NCI-H187 (cell line): ENCODE results near the gene DDT.
"Not testable (repeated sequence)": the region's sequence is repeated elsewhere in the genome, so short reads cannot be mapped to it uniquely, and the experiment has no call there.

Source experiments
- DNase-seq, 2 experiments: peaks; one replicate each; lab custom pipeline; 2025; lab: John Stamatoyannopoulos, UW

The DDT gene

GRCh38 chr22:23974345-23974744 is at the start of gene DDT:
DDT (minus strand) TSS chr22:23974441; CDS start chr22:23974414, 27 bp downstream.
- not testable (repeated sequence) for DNase-seq

GRCh38 chr22:24023204-24023789 is 49.1 kb upstream of the DDT start:
- no peak for DNase-seq

GRCh38 chr22:24021304-24021703 is 47.1 kb upstream of the DDT start:
- DNase-seq, result no peak

GRCh38 chr22:24016156-24016555 is 41.9 kb upstream of the DDT start:
- DNase-seq, result no peak

- DNase-seq, result peak in 1 of 2 experiments; percentile 1
Measured at GRCh38 chr22:24011735-24012068, 37.5 kb upstream of the DDT start.

- no peak for DNase-seq
Measured at GRCh38 chr22:24010018-24010391, 35.8 kb upstream of the DDT start.

GRCh38 chr22:24009227-24010017 is 35.2 kb upstream of the DDT start:
- no peak for DNase-seq

- DNase-seq, result no peak
Measured at GRCh38 chr22:24008381-24009226, 34.4 kb upstream of the DDT start.

- DNase-seq, result no peak
Measured at GRCh38 chr22:24008022-24008283, 33.7 kb upstream of the DDT start.

GRCh38 chr22:24007253-24008021 is 33.2 kb upstream of the DDT start:
- no peak for DNase-seq

- DNase-seq, result no peak
Measured at GRCh38 chr22:24006914-24007214, 32.6 kb upstream of the DDT start.

- no peak for DNase-seq
Measured at GRCh38 chr22:24006207-24006913, 32.1 kb upstream of the DDT start.

GRCh38 chr22:24005201-24005600 is 31.0 kb upstream of the DDT start, which contains the start of gene GSTT4:
GSTT4 (minus strand) TSS chr22:24005453; CDS start chr22:24005356, 97 bp downstream.
- DNase-seq, result no peak

- DNase-seq, result no peak
Measured at GRCh38 chr22:24003887-24004286, 29.6 kb upstream of the DDT start.

- no peak for DNase-seq
Measured at GRCh38 chr22:24002851-24003250, 28.6 kb upstream of the DDT start.

- DNase-seq, result no peak
Measured at GRCh38 chr22:24002272-24002671, 28.0 kb upstream of the DDT start.

- DNase-seq, result no peak
Measured at GRCh38 chr22:24001314-24001713, 27.1 kb upstream of the DDT start.

GRCh38 chr22:23999779-24000178 is 25.5 kb upstream of the DDT start:
- DNase-seq, result not testable (repeated sequence)

GRCh38 chr22:23997092-23997491 is 22.9 kb upstream of the DDT start:
- no peak for DNase-seq

- DNase-seq, result not testable (repeated sequence)
Measured at GRCh38 chr22:23993581-23994177, 19.4 kb upstream of the DDT start.

- not testable (repeated sequence) for DNase-seq
Measured at GRCh38 chr22:23993080-23993479, 18.8 kb upstream of the DDT start.
